Lower lobe of right lung (tissue), 2 donors: Measurements from ENCODE around the gene NOL6. TPM values are rescaled to one million over a fixed set of nuclear protein-coding genes. Genes with fewer than 3 reads are reported as not detected.
"Not testable (repeated sequence)": the region's sequence is repeated elsewhere in the genome, so short reads cannot be mapped to it uniquely, and the experiment has no call there.

Experiments
- ATAC-seq, 2 donors: fragments of 200-7000 bp; cut with Tn5 transposase; one replicate each; pipeline ENCODE4 v1.9.1; 2020 to 2022; ENCODE audit warnings: mild to moderate bottlenecking in 2 of 2, moderate library complexity in 2 of 2
- DNase-seq: peaks from one replicate; pipeline ENCODE4 v3.0.0-alpha.2; 2020
- H3K27ac ChIP-seq: fragments of 200-600 bp; one replicate; pipeline ENCODE4 v1.8.0; 2022
- H3K27me3 ChIP-seq: fragments of 200-600 bp; one replicate; pipeline ENCODE4 v1.8.0; 2022; ENCODE audit warnings: low read depth
- H3K36me3 ChIP-seq: fragments of 200-600 bp; one replicate; pipeline ENCODE4 v1.8.0; 2022; ENCODE audit warnings: mild to moderate bottlenecking
- H3K4me1 ChIP-seq: fragments of 200-600 bp; one replicate; pipeline ENCODE4 v1.8.0; 2022
- H3K4me3 ChIP-seq: fragments of 200-600 bp; one replicate; pipeline ENCODE4 v1.8.0; 2022; ENCODE audit warnings: mild to moderate bottlenecking
- H3K9me3 ChIP-seq: fragments of 200-600 bp; one replicate; pipeline ENCODE4 v1.8.0; 2022
- intact Hi-C: fragments of 100-400 bp; cut with DNase I; formaldehyde crosslinking; loops from one replicate; pipeline ENCODE4 v1.11.0; 2022
- total RNA-seq: library from RNA; stranded (reverse); fragmentation: NEBNext Ultra II Directional; extraction: Animal tissue kit (Norgen Biotek cat#: 25700); gene quantifications from one replicate; pipeline ENCODE4 v1.2.1, GENCODE V29; 2021
- TF ChIP-seq, protein P1 (sequence below): fragments of 200-600 bp; IDR thresholded peaks from one replicate; pipeline ENCODE4 v1.8.0; 2022; ENCODE audit warnings: antibody characterized with exemption, mild to moderate bottlenecking
- donor health status: DM: no; HTN: yes; CAD: no; lungs with severe emphysema.

Gene NOL6
- total RNA-seq, 1 donor from 2014 or later = 27.6 TPM

DNA sequence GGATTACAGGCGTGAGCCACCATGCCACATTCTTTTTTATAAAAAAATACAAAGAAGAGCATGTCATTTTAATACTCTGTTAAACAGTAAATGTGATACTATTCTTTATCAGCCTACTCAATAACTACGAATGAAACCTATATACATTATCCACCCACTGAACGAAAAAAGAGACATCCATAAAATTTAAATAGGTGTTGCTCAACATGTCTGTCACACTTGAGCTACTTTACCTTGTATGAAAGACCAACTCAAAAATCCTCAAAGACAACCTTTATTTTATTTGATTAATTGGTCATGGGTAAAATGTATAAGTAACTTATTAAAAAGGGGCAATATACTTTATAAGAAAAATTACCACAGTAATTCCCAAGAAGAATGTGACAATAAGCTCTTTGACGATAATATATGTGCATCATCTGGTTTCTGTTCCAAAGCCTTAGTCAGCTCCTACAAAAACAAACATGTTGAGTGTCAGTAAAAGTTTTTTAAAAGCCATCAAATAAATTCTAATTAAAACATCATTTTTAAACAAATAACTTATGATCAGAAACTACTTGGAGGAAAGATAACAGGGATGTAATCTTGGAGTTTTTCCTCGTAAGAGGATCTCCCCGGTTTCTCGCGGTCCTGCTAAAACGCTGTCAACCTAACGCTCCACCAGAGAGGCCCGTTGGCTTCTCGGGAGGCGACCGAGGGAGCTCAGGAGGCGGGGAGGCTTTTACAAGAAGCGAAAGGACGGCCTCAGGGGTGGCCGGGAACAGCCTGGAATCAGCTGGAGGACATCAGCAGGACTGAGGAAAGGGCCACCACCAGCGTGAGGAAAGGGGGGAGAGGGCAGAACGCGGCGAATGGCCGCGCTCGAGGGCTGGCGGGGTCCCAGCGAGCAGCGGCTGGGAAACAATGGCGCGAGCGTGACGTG, 36.8 kb upstream of the NOL6 start:
- Histone ChIP-seq H3K4me3 (peak overlapping the region; percentile 56), H3K9me3 (no peaks in the 10 kb centered on the region), H3K4me1 (peaks cover 5% of the 10 kb centered on the region), H3K27ac (peak overlapping the region; percentile 87), H3K36me3 (no peaks in the 10 kb centered on the region), H3K27me3 (no peaks in the 10 kb centered on the region)
- DNase-seq (peak; percentile 69), ATAC-seq (peak; percentile 85)
- TF ChIP-seq, protein P1, sequence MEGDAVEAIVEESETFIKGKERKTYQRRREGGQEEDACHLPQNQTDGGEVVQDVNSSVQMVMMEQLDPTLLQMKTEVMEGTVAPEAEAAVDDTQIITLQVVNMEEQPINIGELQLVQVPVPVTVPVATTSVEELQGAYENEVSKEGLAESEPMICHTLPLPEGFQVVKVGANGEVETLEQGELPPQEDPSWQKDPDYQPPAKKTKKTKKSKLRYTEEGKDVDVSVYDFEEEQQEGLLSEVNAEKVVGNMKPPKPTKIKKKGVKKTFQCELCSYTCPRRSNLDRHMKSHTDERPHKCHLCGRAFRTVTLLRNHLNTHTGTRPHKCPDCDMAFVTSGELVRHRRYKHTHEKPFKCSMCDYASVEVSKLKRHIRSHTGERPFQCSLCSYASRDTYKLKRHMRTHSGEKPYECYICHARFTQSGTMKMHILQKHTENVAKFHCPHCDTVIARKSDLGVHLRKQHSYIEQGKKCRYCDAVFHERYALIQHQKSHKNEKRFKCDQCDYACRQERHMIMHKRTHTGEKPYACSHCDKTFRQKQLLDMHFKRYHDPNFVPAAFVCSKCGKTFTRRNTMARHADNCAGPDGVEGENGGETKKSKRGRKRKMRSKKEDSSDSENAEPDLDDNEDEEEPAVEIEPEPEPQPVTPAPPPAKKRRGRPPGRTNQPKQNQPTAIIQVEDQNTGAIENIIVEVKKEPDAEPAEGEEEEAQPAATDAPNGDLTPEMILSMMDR = no peak
- intact Hi-C loops = no loop called here

DNA sequence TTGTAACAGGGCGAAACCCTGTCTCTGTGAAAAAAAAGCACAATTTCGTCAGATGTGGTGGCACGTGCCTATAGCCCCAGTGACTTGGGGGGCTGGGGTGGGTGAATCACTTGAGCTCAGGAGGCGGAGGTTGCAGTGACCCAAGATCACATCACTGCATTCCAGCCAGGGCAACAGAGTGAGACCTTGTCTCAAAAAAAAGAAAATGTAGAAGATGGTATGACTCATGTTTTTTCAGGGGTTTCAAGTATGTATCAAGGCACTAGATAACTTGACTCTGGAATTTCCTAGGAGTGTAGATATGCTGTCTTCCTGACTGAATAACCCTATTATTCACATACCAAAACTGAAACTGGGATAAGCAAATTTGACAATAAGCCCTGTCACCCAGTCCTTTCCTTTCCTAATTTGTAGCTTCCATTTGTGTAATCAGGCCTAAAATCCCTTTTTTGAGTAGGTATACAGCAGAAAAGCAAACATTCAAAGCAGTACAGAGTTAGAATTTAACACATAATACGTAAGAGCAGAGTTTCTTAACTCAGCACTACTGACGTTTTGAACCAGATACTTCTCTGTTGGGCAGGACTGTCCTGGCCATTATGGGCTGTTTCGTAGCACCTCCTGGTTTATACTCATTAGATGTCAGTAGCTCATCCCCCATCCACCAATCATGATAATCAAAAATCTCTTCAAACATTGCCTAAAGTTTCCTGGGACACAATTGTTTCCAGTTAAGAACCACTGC, 33.1 kb upstream of the NOL6 start:
- H3K4me1 ChIP-seq = peaks cover 5% of the 10 kb centered on the region
- intact Hi-C loops = no loop called here
- H3K27me3 ChIP-seq = no peaks in the 10 kb centered on the region
- H3K4me3 ChIP-seq = no peak overlapping the region
- TF ChIP-seq, protein P1 = no peak
- H3K9me3 ChIP-seq = no peaks in the 10 kb centered on the region
- DNase-seq (no peak), ATAC-seq (peak; percentile 74 to 88)
- peak overlapping the region; percentile 64 for H3K27ac ChIP-seq
- no peaks in the 10 kb centered on the region for H3K36me3 ChIP-seq

DNA sequence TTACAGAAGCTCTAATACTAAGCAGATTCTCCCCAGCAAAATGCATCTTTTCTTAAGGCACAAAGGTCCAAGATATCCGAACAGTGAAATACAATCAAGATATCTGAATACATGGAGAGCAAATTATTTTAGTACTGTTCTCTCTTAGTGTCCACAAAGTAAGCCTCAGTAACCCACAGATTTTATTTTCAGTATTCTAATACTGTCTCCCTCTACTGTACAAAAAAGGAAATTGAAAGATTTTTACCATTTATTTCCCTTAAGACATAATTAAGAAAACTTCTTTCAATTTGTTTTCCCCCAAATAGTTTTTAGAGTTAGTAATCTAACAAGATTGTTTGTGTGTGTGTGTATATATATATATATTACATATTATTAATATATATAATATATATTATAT, 24.7 kb upstream of the NOL6 start:
- no peaks in the 10 kb centered on the region for H3K9me3 ChIP-seq
- DNase-seq = no peak
- H3K27me3 ChIP-seq = no peaks in the 10 kb centered on the region
- H3K27ac ChIP-seq = no peak overlapping the region
- no peaks in the 10 kb centered on the region for H3K4me1 ChIP-seq
- no peaks in the 10 kb centered on the region for H3K36me3 ChIP-seq
- intact Hi-C loops = no loop called here
- no peak for ATAC-seq
- H3K4me3 ChIP-seq = no peak overlapping the region
- TF ChIP-seq, protein P1 = no peak

DNA sequence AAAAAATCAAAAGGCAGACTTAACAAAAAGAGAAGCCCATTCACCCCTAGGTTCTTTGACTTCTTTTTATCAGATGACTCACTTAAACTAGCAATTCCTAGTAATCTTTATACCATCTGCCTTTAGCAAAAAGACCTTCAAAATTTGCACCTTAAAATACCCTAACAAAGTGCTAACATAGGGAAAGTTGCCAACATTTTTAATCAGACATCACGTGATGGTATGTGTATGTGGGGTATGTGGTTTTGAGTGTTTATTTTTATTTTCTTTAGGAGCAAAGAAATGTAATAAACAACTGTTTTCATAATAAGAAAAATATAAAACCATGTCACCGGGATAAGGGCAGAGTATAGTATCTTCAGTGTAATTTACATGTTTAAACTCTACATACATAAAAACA, 20.1 kb upstream of the NOL6 start:
- H3K9me3 ChIP-seq, H3K27me3 ChIP-seq, intact Hi-C loops, H3K36me3 ChIP-seq, H3K27ac ChIP-seq, DNase-seq, H3K4me3 ChIP-seq, H3K4me1 ChIP-seq, ATAC-seq: not testable (repeated sequence)

DNA sequence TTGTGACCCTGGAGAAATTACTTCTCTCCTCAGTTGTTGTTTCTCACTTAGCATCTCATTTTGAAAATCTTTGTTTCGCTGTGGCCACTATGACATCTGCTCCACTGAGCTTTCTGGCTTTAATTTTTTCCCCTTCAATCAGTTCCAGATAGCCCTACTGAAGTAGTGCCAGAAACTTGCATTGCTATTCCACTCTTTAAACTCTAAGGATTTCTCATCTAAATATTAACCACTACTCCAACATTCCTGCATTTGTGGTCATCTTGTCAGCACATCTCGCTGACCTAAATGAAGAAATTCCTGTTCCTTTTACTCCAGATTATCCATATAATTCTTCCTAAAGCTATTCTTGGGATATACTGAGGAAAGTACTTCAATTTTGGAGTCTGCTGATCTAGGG, 15.3 kb upstream of the NOL6 start:
- H3K4me3 ChIP-seq = no peak overlapping the region
- intact Hi-C loops = no loop called here
- TF ChIP-seq, protein P1 = no peak

DNA sequence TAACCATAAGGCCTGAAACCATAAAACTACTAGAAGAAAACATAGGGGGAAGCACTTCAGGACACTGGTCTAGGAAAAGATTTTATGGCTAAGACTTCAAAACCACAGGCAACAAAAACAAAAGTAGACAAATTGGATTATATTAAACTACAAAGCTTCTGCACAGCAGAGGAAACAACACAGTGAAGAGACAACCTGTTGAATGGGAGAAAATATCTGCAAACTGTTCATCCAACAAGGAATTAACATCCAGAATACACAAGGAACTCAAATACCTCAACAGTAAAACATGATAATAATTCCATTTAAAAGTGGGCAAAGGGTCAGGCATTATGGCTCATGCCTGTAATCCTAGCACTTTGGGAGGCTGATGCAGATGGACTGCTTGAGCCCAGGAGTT, 11.6 kb upstream of the NOL6 start:
- ATAC-seq, H3K27me3 ChIP-seq, H3K9me3 ChIP-seq, H3K27ac ChIP-seq, H3K4me3 ChIP-seq, intact Hi-C loops, DNase-seq, H3K4me1 ChIP-seq, H3K36me3 ChIP-seq: not testable (repeated sequence)

More for the DNA sequence above, 15.3 kb upstream of the NOL6 start:
- Histone ChIP-seq H3K27me3 (no peaks in the 10 kb centered on the region), H3K27ac (no peak overlapping the region), H3K9me3 (no peaks in the 10 kb centered on the region), H3K36me3 (no peaks in the 10 kb centered on the region), H3K4me1 (no peaks in the 10 kb centered on the region)
- DNase-seq (no peak), ATAC-seq (no peak)
